IMR-90 (cell line): Measurements from ENCODE around the gene RPL10A. TPM values are rescaled to one million over a fixed set of nuclear protein-coding genes. Genes with fewer than 3 reads are reported as not detected.
"Not testable (repeated sequence)": the region's sequence is repeated elsewhere in the genome, so short reads cannot be mapped to it uniquely, and the experiment has no call there.

Experiments used
- ATAC-seq: fragments of 200-7000 bp; cut with Tn5 transposase; 2 replicates; pipeline ENCODE4 v1.9.1; 2020; ENCODE audit warnings: low read depth, mild to moderate bottlenecking, moderate library complexity
- BruUV-seq: library from RNA; stranded (reverse); fragments of 400-500 nt; replicated peaks from 2 replicates; lab custom pipeline; 2021; lab: Mats Ljungman, UMichigan
- CTCF ChIA-PET: fragments of 300-600 bp; formaldehyde crosslinking; extraction: SDS; loops from one replicate; lab custom pipeline; 2021; ENCODE audit warnings: antibody characterized with exemption; lab: Yijun Ruan, JAX
- POLR2A ChIA-PET: fragments of 300-600 bp; sonication (Branson Sonifier 250); formaldehyde crosslinking; loops from one replicate; lab custom pipeline; 2022; ENCODE audit warnings: antibody characterized with exemption; ENCODE audit not compliant: unreplicated experiment; lab: Charles Lee
- DNase-seq: peaks from one replicate; pipeline ENCODE4 v3.0.0; 2013
- H2AFZ ChIP-seq: replicated peaks from 2 replicates; pipeline ENCODE3; 2013; ENCODE audit warnings: low read length, mild to moderate bottlenecking; ENCODE audit not compliant: poor library complexity
- H2AK5ac ChIP-seq: 2 replicates; pipeline ENCODE4 v1.6.1; 2013; ENCODE audit warnings: low read depth, low read length, inconsistent platforms
- H2AK9ac ChIP-seq: replicated peaks from 2 replicates; pipeline ENCODE3; 2013; ENCODE audit warnings: mild to moderate bottlenecking, low read depth, low read length, moderate library complexity; ENCODE audit not compliant: poor library complexity
- H2BK120ac ChIP-seq: 2 replicates; pipeline ENCODE4 v1.6.1; 2013; ENCODE audit warnings: low read depth, low read length, inconsistent platforms
- H2BK15ac ChIP-seq: 3 replicates; pipeline ENCODE4 v1.6.1; 2013; ENCODE audit warnings: low read depth, low read length, inconsistent platforms
- H2BK20ac ChIP-seq: 2 replicates; pipeline ENCODE4 v1.6.1; 2013; ENCODE audit warnings: low read depth, mild to moderate bottlenecking, inconsistent platforms, low read length, moderate library complexity
- H2BK5ac ChIP-seq: 2 replicates; pipeline ENCODE4 v1.6.1; 2013; ENCODE audit warnings: mild to moderate bottlenecking, low read depth, low read length, inconsistent platforms; ENCODE audit not compliant: poor library complexity, severe bottlenecking
- H3K14ac ChIP-seq: replicated peaks from 2 replicates; pipeline ENCODE4 v1.6.1; 2013; ENCODE audit warnings: low read depth, low read length, inconsistent platforms
- H3K18ac ChIP-seq: 2 replicates; pipeline ENCODE4 v1.6.1; 2013; ENCODE audit warnings: low read depth, low read length, control low read depth
- H3K23ac ChIP-seq: 2 replicates; pipeline ENCODE4 v1.6.1; 2013; ENCODE audit warnings: low read depth, low read length, inconsistent platforms
- H3K27ac ChIP-seq: 2 replicates; pipeline ENCODE4 v1.5.1; 2013; ENCODE audit warnings: mild to moderate bottlenecking, control low read depth, low read length; ENCODE audit not compliant: insufficient read depth
- H3K27me3 ChIP-seq: 2 replicates; pipeline ENCODE4 v1.6.1; 2013; ENCODE audit warnings: low read length; ENCODE audit not compliant: control insufficient read depth, insufficient read depth
- H3K36me3 ChIP-seq: 2 replicates; pipeline ENCODE4 v1.6.1; 2013; ENCODE audit warnings: low read length, mixed read lengths; ENCODE audit not compliant: control insufficient read depth, insufficient read depth
- H3K4ac ChIP-seq: 2 replicates; pipeline ENCODE4 v1.6.1; 2013; ENCODE audit warnings: low read depth, low read length, inconsistent platforms
- H3K4me1 ChIP-seq: 2 replicates; pipeline ENCODE4 v1.6.1; 2013; ENCODE audit warnings: low read length, mixed read lengths; ENCODE audit not compliant: control insufficient read depth, insufficient read depth
- H3K4me2 ChIP-seq: 2 replicates; pipeline ENCODE4 v1.6.1; 2013; ENCODE audit warnings: low read depth, mild to moderate bottlenecking, control low read depth, low read length, moderate library complexity
- H3K4me3 ChIP-seq: 2 replicates; pipeline ENCODE4 v1.5.1; 2013; ENCODE audit warnings: low read depth, mild to moderate bottlenecking, control low read depth, low read length, moderate library complexity; ENCODE audit not compliant: insufficient read depth
- H3K56ac ChIP-seq: 2 replicates; pipeline ENCODE4 v1.6.1; 2013; ENCODE audit warnings: low read length, inconsistent platforms; ENCODE audit not compliant: insufficient read depth; ENCODE audit errors: extremely low read depth
- H3K79me1 ChIP-seq, 2 experiments: 2 replicates each; pipeline ENCODE4 v1.6.1; 2013; ENCODE audit warnings: low read length in 2 of 2, inconsistent platforms in 1 of 2, low read depth in 1 of 2
- H3K9ac ChIP-seq: 2 replicates; pipeline ENCODE4 v1.6.1; 2013; ENCODE audit warnings: low read depth, low read length, control low read depth
- H3K9me1 ChIP-seq: 2 replicates; pipeline ENCODE4 v1.6.1; 2013; ENCODE audit warnings: low read length, inconsistent platforms; ENCODE audit not compliant: insufficient read depth
- H3K9me3 ChIP-seq: 2 replicates; pipeline ENCODE4 v1.6.1; 2013; ENCODE audit warnings: low read length; ENCODE audit not compliant: control insufficient read depth, insufficient read depth
- H4K20me1 ChIP-seq: 2 replicates; pipeline ENCODE4 v1.6.1; 2013; ENCODE audit warnings: low read length, inconsistent platforms; ENCODE audit not compliant: insufficient read depth
- H4K5ac ChIP-seq: 2 replicates; pipeline ENCODE4 v1.6.1; 2013; ENCODE audit warnings: mild to moderate bottlenecking, low read depth, low read length, control low read depth
- H4K8ac ChIP-seq, 2 experiments: 2 replicates each; pipeline ENCODE4 v1.6.1; 2013; ENCODE audit warnings: low read depth in 2 of 2, low read length in 2 of 2, control low read depth in 1 of 2, inconsistent platforms in 1 of 2
- H4K91ac ChIP-seq: 2 replicates; pipeline ENCODE4 v1.6.1; 2013; ENCODE audit warnings: low read depth, low read length, inconsistent platforms; ENCODE audit not compliant: insufficient read depth
- FOS ChIP-seq: fragments of 150-350 bp; IDR thresholded peaks from 2 replicates; pipeline ENCODE4 v1.6.1; 2016; ENCODE audit warnings: low read depth, low read length
- NFE2L2 ChIP-seq: fragments of 150-350 bp; IDR thresholded peaks from 2 replicates; pipeline ENCODE4 v1.6.1; 2016; ENCODE audit warnings: low read depth, mild to moderate bottlenecking, low read length
- WGBS, 2 experiments: methylation state at CpG; one replicate each; pipeline versions ENCODE4 v1.1.5 to v1.1.7; 2013; ENCODE audit warnings: missing lambda C conversion rate in 2 of 2; ENCODE audit not compliant: insufficient read length in 1 of 2; ENCODE audit errors: extremely low coverage in 2 of 2; 5-methylcytosine and 5-hydroxymethylcytosine counted together
- dilution Hi-C: fragments of 300-500 bp; cut with HindIII; formaldehyde crosslinking; loops from one replicate; pipeline ENCODE4 v1.14.3; 2018; ENCODE audit warnings: low sequenced_read_pairs; ENCODE audit not compliant: unreplicated experiment
- in situ Hi-C: fragments of 300-500 bp; cut with MboI; formaldehyde crosslinking; loops from 3 replicates; pipeline ENCODE4 v1.14.3; 2019; ENCODE audit warnings: low sequenced_read_pairs, inconsistent platforms, mixed read lengths
- intact Hi-C: fragments of 100-400 bp; cut with micrococcal nuclease; formaldehyde crosslinking; loops from 2 replicates; pipeline ENCODE4 v1.10.0; 2022
- polyA plus RNA-seq, 3 experiments: library from polyadenylated mRNA; depleted of rRNA; stranded (reverse); fragments of >200 nt; gene quantifications; 2 replicates each; pipeline ENCODE4 v1.2.3, GENCODE V29; 2012; ENCODE audit warnings: low replicate concordance in 1 of 3
- total RNA-seq: library from RNA; depleted of rRNA; stranded (reverse); fragments of >200 nt; gene quantifications from 2 replicates; pipeline ENCODE4 v1.2.3, GENCODE V29; 2012

The RPL10A gene
- total and polyA plus RNA-seq, 2 of the 4 experiments (the other 2 are of a cell fraction) = 2,310 to 3,153 TPM

GRCh38 chr6:35436071-35436857, 31.9 kb upstream of the RPL10A start:
- H2BK20ac ChIP-seq = peak overlapping the region; percentile 49
- no peak overlapping the region for H3K4me3 ChIP-seq
- no peak overlapping the region for H2AK9ac ChIP-seq
- H3K4me2 ChIP-seq = no peak overlapping the region
- H3K79me1 ChIP-seq = no peaks in the 10 kb centered on the region
- H3K14ac ChIP-seq = no peak overlapping the region
- H4K5ac ChIP-seq = no peak overlapping the region
- no peak overlapping the region for H3K56ac ChIP-seq
- POLR2A ChIA-PET = no interaction called here
- H2AFZ ChIP-seq = peak overlapping the region; percentile 61
- H3K18ac ChIP-seq = no peak overlapping the region
- no peak overlapping the region for H2BK5ac ChIP-seq
- H3K23ac ChIP-seq = no peak overlapping the region
- no CpG with 5 or more reads among the region's 8 CpGs for WGBS, 2 experiments
- no peaks in the 10 kb centered on the region for H4K20me1 ChIP-seq
- H3K9ac ChIP-seq = no peak overlapping the region
- H2BK15ac ChIP-seq = no peak overlapping the region
- ATAC-seq (no peak), DNase-seq (no peak)
- H3K27me3 ChIP-seq = no peaks in the 10 kb centered on the region
- intact Hi-C loops = no loop called here
- H4K91ac ChIP-seq = peak overlapping the region; percentile 39; the same call in 1 of the 2 replicates
- H3K9me3 ChIP-seq = no peaks in the 10 kb centered on the region
- H2BK120ac ChIP-seq = peak overlapping the region; percentile 56
- H3K27ac ChIP-seq = no peak overlapping the region
- BruUV-seq = no TSS peak
- in situ Hi-C loops = no loop called here
- H3K4ac ChIP-seq = peak overlapping the region; percentile 68; the same call in 1 of the 2 replicates
- CTCF ChIA-PET = interaction anchor here (0.6 kb wide), 1 partner anchor 17 kb away, joined by 3 read pairs; no protein-coding TSS in a partner anchor
- TF ChIP-seq FOS (no peak), NFE2L2 (no peak)
- peaks cover 3% of the 10 kb centered on the region for H3K9me1 ChIP-seq
- peak overlapping the region; percentile 1 for H2AK5ac ChIP-seq
- no peaks in the 10 kb centered on the region for H3K36me3 ChIP-seq
- no peak overlapping the region for H4K8ac ChIP-seq
- H3K4me1 ChIP-seq = peaks cover 3% of the 10 kb centered on the region; the same call in 1 of the 2 replicates
- dilution Hi-C loops = no loop called here

DNA sequence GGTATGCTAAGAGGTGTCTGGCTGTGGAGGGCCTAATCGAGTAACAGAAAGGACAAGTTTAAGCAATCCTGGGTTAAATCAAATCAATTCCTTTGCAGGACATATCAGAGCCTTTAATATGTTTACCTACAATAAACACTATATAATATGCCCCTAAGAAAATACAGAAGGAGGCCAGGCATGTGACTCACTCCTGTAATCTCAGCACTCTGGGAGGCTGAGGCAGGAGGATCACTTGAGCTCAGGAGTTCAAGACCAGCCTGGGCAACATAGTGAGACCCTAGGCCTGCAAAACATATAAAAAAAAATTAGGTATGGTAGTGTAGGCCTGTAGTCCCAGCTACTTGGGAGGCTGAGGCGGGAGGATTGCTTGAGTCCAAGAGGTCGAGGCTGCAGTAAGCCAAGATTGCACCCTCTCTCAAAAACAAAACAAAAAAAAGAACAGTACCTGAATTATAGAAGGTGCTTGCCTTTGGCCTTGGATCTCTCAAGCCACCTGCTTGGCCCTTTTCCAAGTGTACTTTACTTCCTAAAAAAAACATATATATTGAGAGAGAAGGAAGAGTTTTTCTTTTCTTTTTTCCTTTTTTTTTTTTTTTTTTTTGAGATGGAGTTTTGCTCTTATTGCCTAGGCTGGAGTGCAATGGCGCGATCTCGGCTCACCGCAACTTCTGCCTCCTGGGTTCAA, 29.7 kb upstream of the RPL10A start:
- H4K5ac ChIP-seq, in situ Hi-C loops, H3K79me1 ChIP-seq, H3K9me1 ChIP-seq, H4K8ac ChIP-seq, H2AK5ac ChIP-seq, ATAC-seq, H2BK120ac ChIP-seq, H3K36me3 ChIP-seq, H3K18ac ChIP-seq, intact Hi-C loops, dilution Hi-C loops, H2BK5ac ChIP-seq, POLR2A ChIA-PET, H2AFZ ChIP-seq, DNase-seq, H3K9me3 ChIP-seq, H3K14ac ChIP-seq, H4K91ac ChIP-seq, H3K56ac ChIP-seq, BruUV-seq, H3K4me1 ChIP-seq, H3K4me2 ChIP-seq, CTCF ChIA-PET, H3K9ac ChIP-seq, H3K27ac ChIP-seq, H2AK9ac ChIP-seq, H3K23ac ChIP-seq, H3K4me3 ChIP-seq, H2BK20ac ChIP-seq, H3K4ac ChIP-seq, H3K27me3 ChIP-seq, H4K20me1 ChIP-seq: not testable (repeated sequence)
- 0 out of 3 replicates have a peak overlapping the region, but pooled peaks have one; percentile 28 for H2BK15ac ChIP-seq
- WGBS, 2 experiments = no CpG with 5 or more reads among the region's 7 CpGs
